Endodermal cell (in vitro differentiated cells): ENCODE measurements around the gene NFATC2. TPM values are rescaled to one million over a fixed set of nuclear protein-coding genes. Genes with fewer than 3 reads are reported as not detected.

Source experiments
- DNase-seq: peaks from one replicate; pipeline ENCODE4 v3.0.0-alpha.2; 2017
- H3K27ac ChIP-seq: 2 replicates; pipeline ENCODE4 v1.5.1; 2013; ENCODE audit warnings: mild to moderate bottlenecking, low read depth, low read length, moderate library complexity
- H3K27me3 ChIP-seq: 2 replicates; pipeline ENCODE4 v1.6.1; 2013; ENCODE audit warnings: mild to moderate bottlenecking, low read length, moderate library complexity; ENCODE audit not compliant: insufficient read depth, control insufficient read depth, poor library complexity, severe bottlenecking
- H3K36me3 ChIP-seq: 2 replicates; pipeline ENCODE4 v1.7.0; 2013; ENCODE audit warnings: mild to moderate bottlenecking, low read length, moderate library complexity; ENCODE audit not compliant: control insufficient read depth, insufficient read depth
- H3K4me1 ChIP-seq: one replicate; pipeline ENCODE4 v1.7.0; 2013; ENCODE audit warnings: low read length; ENCODE audit not compliant: control insufficient read depth, insufficient read depth
- H3K4me3 ChIP-seq: 2 replicates; pipeline ENCODE4 v1.5.1; 2013; ENCODE audit warnings: mild to moderate bottlenecking, low read length, moderate library complexity
- H3K9ac ChIP-seq: 2 replicates; pipeline ENCODE4 v1.6.1; 2013; ENCODE audit warnings: mild to moderate bottlenecking, low read length, moderate library complexity; ENCODE audit not compliant: poor library complexity, severe bottlenecking; ENCODE audit errors: extremely low read depth
- H3K9me3 ChIP-seq: 2 replicates; pipeline ENCODE4 v1.6.1; 2013; ENCODE audit warnings: mild to moderate bottlenecking, low read length, moderate library complexity; ENCODE audit not compliant: control insufficient read depth
- H3K27ac Mint-ChIP-seq: 2 replicates; pipeline ENCODE4 v1.8.0; 2020; ENCODE audit warnings: mixed read lengths
- H3K27me3 Mint-ChIP-seq: 2 replicates; pipeline ENCODE4 v1.8.0; 2021; ENCODE audit warnings: mild to moderate bottlenecking, mixed read lengths; ENCODE audit not compliant: insufficient read depth
- H3K36me3 Mint-ChIP-seq: 2 replicates; pipeline ENCODE4 v1.8.0; 2020; ENCODE audit warnings: low read depth, mixed read lengths
- H3K4me1 Mint-ChIP-seq: 2 replicates; pipeline ENCODE4 v1.8.0; 2020; ENCODE audit warnings: mixed read lengths
- H3K4me3 Mint-ChIP-seq: 2 replicates; pipeline ENCODE4 v1.8.0; 2020; ENCODE audit warnings: mild to moderate bottlenecking, moderate library complexity, mixed read lengths
- H3K9me3 Mint-ChIP-seq: 2 replicates; pipeline ENCODE4 v1.8.0; 2020; ENCODE audit warnings: mild to moderate bottlenecking, mixed read lengths
- CTCF ChIP-seq: fragments of 200-600 bp; sonication (generic); conservative IDR thresholded peaks from 2 replicates; pipeline ENCODE4 v1.5.0; 2021; ENCODE audit warnings: antibody characterized with exemption, mild to moderate bottlenecking
- WGBS, 2 experiments: methylation state at CpG; one replicate each; pipeline versions ENCODE4 v1.1.5 to v1.1.7; 2013; ENCODE audit warnings: missing lambda C conversion rate in 2 of 2, mixed read lengths in 1 of 2; ENCODE audit not compliant: insufficient coverage in 1 of 2, insufficient read length in 1 of 2; 5-methylcytosine and 5-hydroxymethylcytosine counted together
- total RNA-seq, 2 donors: library from RNA; stranded (reverse); fragmentation: NEBNext Ultra II Directional in 1 of 2; extraction: Animal tissue kit (Norgen Biotek cat#: 25700) in 1 of 2; gene quantifications; 2 replicates in 1 of 2; 3 replicates in 1 of 2; pipeline ENCODE4 v1.2.1, GENCODE V29; 2021

The NFATC2 gene
- total RNA-seq, 2 donors from 2014 or later = 1.5 to 2.1 TPM

- Mint-ChIP-seq H3K36me3 (no peaks in the 10 kb centered on the region), H3K27me3 (peaks cover 67% of the 10 kb centered on the region), H3K4me1 (peaks cover 21% of the 10 kb centered on the region), H3K9me3 (no peaks in the 10 kb centered on the region), H3K27ac (no peak overlapping the region), H3K4me3 (peak overlapping the region; percentile 59)
- Histone ChIP-seq H3K27ac (peak overlapping the region; percentile 41), H3K4me3 (peak overlapping the region; percentile 84), H3K36me3 (no peaks in the 10 kb centered on the region), H3K27me3 (peaks cover 47% of the 10 kb centered on the region), H3K9ac (peak overlapping the region; percentile 71), H3K9me3 (no peaks in the 10 kb centered on the region), H3K4me1 (peaks cover 6% of the 10 kb centered on the region)
- DNase-seq = no peak
- 0 to 2% methylated on average over 8 to 10 of the region's 10 CpGs for WGBS, 2 experiments
- TF ChIP-seq CTCF = no peak
Measured at GRCh38 chr20:51562027-51562331, 19.5 kb upstream of the NFATC2 start.

GRCh38 chr20:51560550-51561307 lies 18.2 kb upstream of the NFATC2 start:
- no peak overlapping the region for H3K9ac ChIP-seq
- no peak overlapping the region for H3K27ac Mint-ChIP-seq

GRCh38 chr20:51560042-51560441 lies 17.5 kb upstream of the NFATC2 start:
- Histone ChIP-seq H3K9me3 (no peaks in the 10 kb centered on the region), H3K9ac (no peak overlapping the region), H3K27ac (no peak overlapping the region), H3K27me3 (peaks cover 47% of the 10 kb centered on the region), H3K4me3 (no peak overlapping the region), H3K36me3 (no peaks in the 10 kb centered on the region), H3K4me1 (peaks cover 6% of the 10 kb centered on the region)
- DNase-seq = no peak
- no peak overlapping the region for H3K27ac Mint-ChIP-seq
- 71 to 100% methylated on average over 1 of the region's 1 CpG for WGBS, 2 experiments
- no peak overlapping the region for H3K4me3 Mint-ChIP-seq
- peaks cover 65% of the 10 kb centered on the region for H3K27me3 Mint-ChIP-seq
- H3K9me3 Mint-ChIP-seq = no peaks in the 10 kb centered on the region
- no peaks in the 10 kb centered on the region for H3K36me3 Mint-ChIP-seq
- TF ChIP-seq CTCF = no peak
- peaks cover 21% of the 10 kb centered on the region for H3K4me1 Mint-ChIP-seq

More at GRCh38 chr20:51560550-51561307, 18.2 kb upstream of the NFATC2 start:
- H3K4me1 Mint-ChIP-seq = peaks cover 21% of the 10 kb centered on the region
- Histone ChIP-seq H3K9me3 (no peaks in the 10 kb centered on the region), H3K36me3 (no peaks in the 10 kb centered on the region), H3K4me3 (peak overlapping the region; percentile 84), H3K27ac (no peak overlapping the region), H3K4me1 (peaks cover 6% of the 10 kb centered on the region), H3K27me3 (peaks cover 47% of the 10 kb centered on the region)
- H3K27me3 Mint-ChIP-seq = peaks cover 62% of the 10 kb centered on the region
- TF ChIP-seq CTCF = no peak
- H3K9me3 Mint-ChIP-seq = no peaks in the 10 kb centered on the region
- peak overlapping the region; percentile 59 for H3K4me3 Mint-ChIP-seq
- 54 to 58% methylated on average over 12 to 16 of the region's 16 CpGs for WGBS, 2 experiments
- no peaks in the 10 kb centered on the region for H3K36me3 Mint-ChIP-seq
- DNase-seq = no peak
